Thymus (tissue), 11 donors: ENCODE measurements around the gene PI4K2A. TPM values are rescaled to one million over a fixed set of nuclear protein-coding genes. Genes with fewer than 3 reads are reported as not detected.

Experiments used
- DNase-seq, 9 donors: peaks; one replicate each; pipeline ENCODE4 v3.0.0-alpha.2; 2013; ENCODE audit warnings: low spot score in 9 of 9, low read depth in 6 of 9, missing footprints in 1 of 9
- H3K27ac ChIP-seq, 2 donors: one replicate each; pipeline ENCODE4 v1.5.1; 2013; ENCODE audit warnings: control low read depth in 1 of 2, low read depth in 1 of 2, low read length in 1 of 2, mild to moderate bottlenecking in 1 of 2, moderate library complexity in 1 of 2
- H3K27me3 ChIP-seq, 2 donors: one replicate each; pipeline ENCODE4 v1.5.1; 2013; ENCODE audit warnings: low read length in 1 of 2; ENCODE audit not compliant: control insufficient read depth in 2 of 2, insufficient read depth in 1 of 2
- H3K36me3 ChIP-seq, 2 donors: one replicate each; pipeline ENCODE4 v1.5.1; 2013; ENCODE audit warnings: low read length in 1 of 2, mild to moderate bottlenecking in 1 of 2, moderate library complexity in 1 of 2; ENCODE audit not compliant: control insufficient read depth in 2 of 2, insufficient read depth in 2 of 2
- H3K4me1 ChIP-seq, 2 donors: one replicate each; pipeline ENCODE4 v1.5.1; 2013; ENCODE audit warnings: low read length in 2 of 2; ENCODE audit not compliant: control insufficient read depth in 2 of 2, insufficient read depth in 2 of 2
- H3K4me3 ChIP-seq, 2 donors: one replicate each; pipeline ENCODE4 v1.5.1; 2013; ENCODE audit warnings: low read length in 2 of 2, control low read depth in 1 of 2, mild to moderate bottlenecking in 1 of 2
- H3K9me3 ChIP-seq, 2 donors: one replicate each; pipeline ENCODE4 v1.5.1; 2013; ENCODE audit warnings: low read length in 1 of 2, mild to moderate bottlenecking in 1 of 2; ENCODE audit not compliant: control insufficient read depth in 2 of 2, insufficient read depth in 1 of 2
- WGBS: extraction: QIAGEN DNeasy Blood & Tissue Kit; methylation state at CpG from one replicate; pipeline ENCODE4 v1.1.7; 2013; 5-methylcytosine and 5-hydroxymethylcytosine counted together
- polyA plus RNA-seq: library from polyadenylated mRNA; stranded (reverse); fragments of 200-250 nt; gene quantifications from one replicate; pipeline ENCODE4 v1.2.3, GENCODE V29; 2013
- total RNA-seq: library from RNA; stranded (reverse); fragments of 120-200 nt; gene quantifications from one replicate; pipeline ENCODE4 v1.2.4, GENCODE V29; 2013
- donor health status: healthy.

Gene PI4K2A
- total and polyA plus RNA-seq, 2 donors = 8.9 to 13.5 TPM

- 96% methylated on average over 3 of the region's 3 CpGs for WGBS
- no peak overlapping the region for H3K27ac ChIP-seq
- H3K4me1 ChIP-seq = no peaks in the 10 kb centered on the region
- no peaks in the 10 kb centered on the region for H3K27me3 ChIP-seq
- no peak overlapping the region for H3K4me3 ChIP-seq
- no peak for DNase-seq
- no peaks in the 10 kb centered on the region for H3K9me3 ChIP-seq
- H3K36me3 ChIP-seq = peaks cover 34 to 37% of the 10 kb centered on the region in 2 donors
These were observed 11.3 kb downstream of the PI4K2A start for GRCh38 chr10:97651773-97652172.

DNA sequence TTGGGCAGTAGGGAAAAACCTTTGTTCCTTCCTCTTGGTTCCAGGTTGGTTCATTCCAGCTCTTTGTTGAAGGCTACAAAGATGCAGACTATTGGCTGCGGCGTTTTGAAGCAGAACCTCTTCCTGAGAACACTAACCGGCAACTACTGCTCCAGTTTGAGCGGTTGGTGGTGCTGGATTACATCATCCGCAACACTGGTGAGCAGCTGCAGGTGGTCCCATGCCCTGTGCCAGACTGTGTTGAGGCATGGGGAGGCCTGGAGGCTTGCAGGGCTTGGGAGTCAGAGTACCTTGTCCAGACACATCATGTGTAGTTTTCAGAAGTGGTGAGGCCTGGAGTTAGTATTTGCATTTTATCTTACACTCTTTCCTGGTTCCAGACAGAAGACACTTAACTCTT is 16.3 kb downstream of the PI4K2A start:
- H3K27me3 ChIP-seq = no peaks in the 10 kb centered on the region
- H3K27ac ChIP-seq = no peak overlapping the region
- no peaks in the 10 kb centered on the region for H3K4me1 ChIP-seq
- no peak overlapping the region for H3K4me3 ChIP-seq
- 99% methylated on average over 5 of the region's 5 CpGs for WGBS
- H3K36me3 ChIP-seq = peaks cover 24 to 32% of the 10 kb centered on the region in 2 donors
- no peaks in the 10 kb centered on the region for H3K9me3 ChIP-seq
- no peak for DNase-seq

- Histone ChIP-seq H3K4me1 (no peaks in the 10 kb centered on the region), H3K27me3 (no peaks in the 10 kb centered on the region), H3K36me3 (peaks cover 22 to 23% of the 10 kb centered on the region in 2 donors), H3K27ac (no peak overlapping the region), H3K9me3 (no peaks in the 10 kb centered on the region), H3K4me3 (no peak overlapping the region)
- DNase-seq = no peak
- WGBS = 100% methylated on average over 1 of the region's 1 CpG
These were observed 19.1 kb downstream of the PI4K2A start for GRCh38 chr10:97659589-97659988.

GRCh38 chr10:97664282-97664850 is 23.9 kb downstream of the PI4K2A start:
- H3K27me3 ChIP-seq = no peaks in the 10 kb centered on the region
- 93% methylated on average over 1 of the region's 1 CpG for WGBS
- no peaks in the 10 kb centered on the region for H3K9me3 ChIP-seq
- no peak overlapping the region for H3K4me3 ChIP-seq
- peaks cover 29 to 37% of the 10 kb centered on the region in 2 donors for H3K36me3 ChIP-seq
- no peak overlapping the region for H3K27ac ChIP-seq
- no peak for DNase-seq
- no peaks in the 10 kb centered on the region for H3K4me1 ChIP-seq

- 97% methylated on average over 7 of the region's 7 CpGs for WGBS
- Histone ChIP-seq H3K4me3 (no peak overlapping the region), H3K27ac (no peak overlapping the region), H3K36me3 (peaks cover 29 to 41% of the 10 kb centered on the region in 2 donors), H3K9me3 (no peaks in the 10 kb centered on the region), H3K4me1 (no peaks in the 10 kb centered on the region), H3K27me3 (no peaks in the 10 kb centered on the region)
- no peak for DNase-seq
These were observed 26.5 kb downstream of the PI4K2A start for GRCh38 chr10:97666992-97667391.

DNA sequence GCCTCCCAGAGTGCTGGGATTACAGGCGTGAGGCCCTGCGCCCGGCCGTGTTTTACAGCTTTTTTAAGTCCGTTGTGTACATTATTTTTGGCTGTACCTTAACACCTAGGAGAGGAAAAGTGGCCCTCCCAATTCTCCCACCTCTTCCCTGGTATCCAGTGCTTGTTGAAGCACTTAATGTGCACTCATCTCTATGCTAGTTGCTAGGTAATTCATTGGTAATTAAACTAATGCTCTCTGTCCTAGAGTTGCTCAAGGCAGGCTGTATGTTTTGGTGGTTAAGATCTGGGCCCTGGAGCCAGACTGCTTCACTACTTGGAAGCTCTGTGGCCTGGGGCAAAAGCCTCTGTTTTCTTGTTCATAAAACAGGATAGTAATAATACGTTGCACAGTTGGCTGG is 27.0 kb downstream of the PI4K2A start:
- no peak overlapping the region for H3K4me3 ChIP-seq
- no peak for DNase-seq

GRCh38 chr10:97669571-97669970 is 29.1 kb downstream of the PI4K2A start:
- Histone ChIP-seq H3K4me1 (no peaks in the 10 kb centered on the region), H3K27me3 (no peaks in the 10 kb centered on the region), H3K4me3 (no peak overlapping the region), H3K27ac (no peak overlapping the region), H3K9me3 (no peaks in the 10 kb centered on the region), H3K36me3 (peaks cover 34 to 41% of the 10 kb centered on the region in 2 donors)
- 96% methylated on average over 1 of the region's 1 CpG for WGBS
- no peak for DNase-seq

More for the DNA sequence above, 27.0 kb downstream of the PI4K2A start:
- Histone ChIP-seq H3K27ac (no peak overlapping the region), H3K9me3 (no peaks in the 10 kb centered on the region), H3K36me3 (peaks cover 29 to 41% of the 10 kb centered on the region in 2 donors), H3K27me3 (no peaks in the 10 kb centered on the region), H3K4me1 (no peaks in the 10 kb centered on the region)
- WGBS = 97% methylated on average over 6 of the region's 6 CpGs

GRCh38 chr10:97673736-97674525 is 33.5 kb downstream of the PI4K2A start:
- Histone ChIP-seq H3K9me3 (no peaks in the 10 kb centered on the region), H3K27me3 (no peaks in the 10 kb centered on the region), H3K4me3 (no peak overlapping the region), H3K27ac (no peak overlapping the region), H3K36me3 (peaks cover 23 to 25% of the 10 kb centered on the region in 2 donors), H3K4me1 (no peaks in the 10 kb centered on the region)
- DNase-seq = no peak
- 93% methylated on average over 8 of the region's 8 CpGs for WGBS

DNA sequence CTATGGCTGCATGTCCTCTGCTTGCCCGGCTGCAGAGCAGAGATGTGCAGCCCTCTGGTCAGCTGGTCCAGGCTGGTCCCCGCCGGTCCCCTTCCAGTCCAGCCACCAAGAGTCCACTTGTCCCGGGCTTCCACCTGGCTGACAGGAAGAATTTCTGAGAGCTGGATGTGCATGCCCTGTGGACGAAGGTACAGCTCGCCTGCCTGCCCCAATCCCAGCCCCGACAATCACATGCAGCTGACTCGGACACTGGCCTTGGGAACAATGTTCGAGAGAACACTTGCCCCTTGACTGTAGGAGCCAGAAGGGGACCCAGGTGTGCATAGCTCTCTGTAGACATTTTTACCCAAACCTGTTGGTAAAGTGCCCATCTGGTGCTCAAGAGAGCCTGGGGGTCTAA is 34.8 kb downstream of the PI4K2A start:
- H3K9me3 ChIP-seq = no peaks in the 10 kb centered on the region

More for the DNA sequence above, 34.8 kb downstream of the PI4K2A start:
- no peak overlapping the region for H3K27ac ChIP-seq
- H3K4me1 ChIP-seq = no peaks in the 10 kb centered on the region
- H3K27me3 ChIP-seq = no peaks in the 10 kb centered on the region
- no peak overlapping the region for H3K4me3 ChIP-seq
- peaks cover 20 to 23% of the 10 kb centered on the region in 2 donors for H3K36me3 ChIP-seq
- no peak for DNase-seq
- WGBS = 99% methylated on average over 9 of the region's 9 CpGs
